NCI-H1694 treated with DMSO at 0.1 percent for 48 hours (cell line): ENCODE data around the gene SLC13A5.

ENCODE experiments used
- DNase-seq: peaks from one replicate; lab custom pipeline; 2025; lab: John Stamatoyannopoulos, UW

SLC13A5 gene

GRCh38 chr17:6638046-6638908 is 74.9 kb downstream of the SLC13A5 start:
- no peak for DNase-seq

- DNase-seq: no peak
These were observed 75.7 kb downstream of the SLC13A5 start for GRCh38 chr17:6637458-6637840.

GRCh38 chr17:6636616-6637457 is 76.3 kb downstream of the SLC13A5 start:
- no peak for DNase-seq

GRCh38 chr17:6636105-6636504 is 77.1 kb downstream of the SLC13A5 start:
- DNase-seq: no peak
